SK-N-SH treated with all-trans-retinoic acid at 6 μM for 48 hours (cell line): ENCODE measurements around the gene BPIFB4.

Experiments used
- CSDC2 ChIP-seq: fragments of 250-450 bp; sonication (Bioruptor Pico); IDR thresholded peaks from 2 replicates; pipeline ENCODE4 v1.5.0; 2020; ENCODE audit warnings: mild to moderate bottlenecking, moderate library complexity
- CSRNP3 ChIP-seq: fragments of 250-450 bp; sonication (Bioruptor Pico); IDR thresholded peaks from 2 replicates; pipeline ENCODE4 v1.5.1; 2021; ENCODE audit warnings: mild to moderate bottlenecking, moderate library complexity
- ESRRG ChIP-seq: fragments of 250-450 bp; sonication (Bioruptor Pico); IDR thresholded peaks from 2 replicates; pipeline ENCODE4 v1.6.1; 2021; ENCODE audit warnings: mild to moderate bottlenecking
- ZFP3 ChIP-seq: fragments of 250-450 bp; sonication (Bioruptor Pico); IDR thresholded peaks from 2 replicates; pipeline ENCODE4 v1.5.0; 2020; ENCODE audit warnings: mild to moderate bottlenecking, moderate library complexity
- ZNF8 ChIP-seq: fragments of 450-650 bp; formaldehyde crosslinking; IDR thresholded peaks from 2 replicates; pipeline ENCODE4 v1.5.0; 2020; ENCODE audit warnings: mild to moderate bottlenecking, moderate library complexity
- TF ChIP-seq, protein P1 (sequence below): fragments of 250-450 bp; sonication (Bioruptor Pico); IDR thresholded peaks from 2 replicates; pipeline ENCODE4 v1.8.0; 2020; ENCODE audit warnings: mild to moderate bottlenecking, moderate library complexity, borderline replicate concordance

DNA sequence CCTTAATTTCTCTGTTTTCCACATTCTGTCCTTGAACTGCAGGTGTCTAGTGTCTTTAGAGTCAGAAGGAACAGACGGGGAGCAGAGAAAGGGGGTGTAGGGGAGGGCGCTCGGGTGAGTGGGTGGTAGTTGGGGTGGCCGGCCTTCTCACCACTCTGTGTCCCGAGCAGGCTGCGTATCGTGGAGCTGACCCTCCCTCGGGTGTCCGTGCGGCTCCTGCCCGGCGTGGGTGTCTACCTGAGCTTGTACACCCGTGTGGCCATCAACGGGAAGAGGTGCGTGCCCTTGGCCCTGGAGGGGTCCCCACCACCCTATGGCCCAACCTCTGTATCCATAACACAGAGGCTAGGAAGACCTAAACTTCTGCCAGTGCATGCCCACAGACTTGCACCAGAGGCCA is 5.3 kb downstream of the BPIFB4 start:
- no peak for TF ChIP-seq ZFP3 (CRISPR knock-in tag)
- TF ChIP-seq, protein P1, sequence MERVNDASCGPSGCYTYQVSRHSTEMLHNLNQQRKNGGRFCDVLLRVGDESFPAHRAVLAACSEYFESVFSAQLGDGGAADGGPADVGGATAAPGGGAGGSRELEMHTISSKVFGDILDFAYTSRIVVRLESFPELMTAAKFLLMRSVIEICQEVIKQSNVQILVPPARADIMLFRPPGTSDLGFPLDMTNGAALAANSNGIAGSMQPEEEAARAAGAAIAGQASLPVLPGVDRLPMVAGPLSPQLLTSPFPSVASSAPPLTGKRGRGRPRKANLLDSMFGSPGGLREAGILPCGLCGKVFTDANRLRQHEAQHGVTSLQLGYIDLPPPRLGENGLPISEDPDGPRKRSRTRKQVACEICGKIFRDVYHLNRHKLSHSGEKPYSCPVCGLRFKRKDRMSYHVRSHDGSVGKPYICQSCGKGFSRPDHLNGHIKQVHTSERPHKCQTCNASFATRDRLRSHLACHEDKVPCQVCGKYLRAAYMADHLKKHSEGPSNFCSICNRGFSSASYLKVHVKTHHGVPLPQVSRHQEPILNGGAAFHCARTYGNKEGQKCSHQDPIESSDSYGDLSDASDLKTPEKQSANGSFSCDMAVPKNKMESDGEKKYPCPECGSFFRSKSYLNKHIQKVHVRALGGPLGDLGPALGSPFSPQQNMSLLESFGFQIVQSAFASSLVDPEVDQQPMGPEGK (CRISPR knock-in tag): no peak
- no peak for TF ChIP-seq ESRRG (CRISPR knock-in tag)
- no peak for TF ChIP-seq ZNF8 (CRISPR knock-in tag)
- no peak for TF ChIP-seq CSRNP3
- no peak for TF ChIP-seq CSDC2 (CRISPR knock-in tag)
